Astrocyte of the cerebellum (primary cell): ENCODE data around the gene RASSF5.

Experiments used
- DNase-seq: peaks from one replicate; pipeline ENCODE4 v3.0.0-alpha.2; 2011; ENCODE audit warnings: low read depth
- H3K4me3 ChIP-seq: 2 replicates; pipeline ENCODE4 v1.5.1; 2011; ENCODE audit warnings: mild to moderate bottlenecking, low read depth, low read length, moderate library complexity
- in situ Hi-C: cut with HindIII; loops from 2 replicates; pipeline ENCODE4 v1.10.0; 2017; ENCODE audit warnings: low sequenced_read_pairs
- TF ChIP-seq, protein P1 (sequence below): IDR thresholded peaks from 2 replicates; pipeline ENCODE4 v1.5.1; 2012; ENCODE audit warnings: low read length, low read depth, moderate library complexity, mild to moderate bottlenecking; ENCODE audit errors: missing control alignments

The RASSF5 gene

DNA sequence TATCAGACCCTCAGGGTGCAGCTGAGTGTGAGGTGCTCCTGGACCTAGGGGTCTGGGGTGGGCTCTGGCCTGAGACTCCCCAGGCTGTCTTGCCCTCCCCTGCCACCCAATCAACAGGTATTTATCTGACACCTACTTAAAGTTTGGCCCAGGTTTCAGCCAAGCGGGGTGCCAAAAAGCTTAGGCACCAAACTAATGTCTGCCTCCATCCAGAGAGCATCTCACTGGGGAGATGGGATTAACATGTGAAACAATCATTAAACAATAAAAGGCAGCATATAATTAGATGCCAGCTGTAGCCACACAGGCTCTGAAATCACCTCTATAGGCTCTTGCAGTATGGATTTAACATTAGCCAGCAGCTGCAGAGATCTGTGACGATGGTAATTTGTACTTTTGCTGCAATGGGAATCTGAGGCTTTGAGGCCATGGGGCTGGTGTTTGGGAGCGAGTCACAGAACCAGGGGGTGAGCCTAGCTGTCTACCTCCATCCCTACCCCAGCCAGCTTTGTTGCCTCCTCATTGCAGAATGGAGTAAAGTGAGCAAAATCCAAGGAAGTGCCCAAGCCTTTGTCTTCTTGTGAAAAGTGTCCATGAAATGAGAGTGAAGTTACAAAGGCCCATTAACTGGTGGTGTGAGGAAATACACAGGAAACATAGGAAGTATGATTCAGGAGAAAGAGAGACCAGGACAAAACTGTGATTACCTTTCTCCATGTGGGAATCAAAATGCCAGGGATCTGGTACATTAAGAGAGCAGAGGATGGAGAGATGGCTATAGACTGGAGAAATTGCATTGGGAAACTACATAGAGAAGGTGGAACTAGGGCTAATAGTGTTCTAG lies 68.8 kb downstream of the RASSF5 start:
- in situ Hi-C loops: no loop called here
- no peak for DNase-seq
- no peak overlapping the region for H3K4me3 ChIP-seq
- TF ChIP-seq, protein P1, sequence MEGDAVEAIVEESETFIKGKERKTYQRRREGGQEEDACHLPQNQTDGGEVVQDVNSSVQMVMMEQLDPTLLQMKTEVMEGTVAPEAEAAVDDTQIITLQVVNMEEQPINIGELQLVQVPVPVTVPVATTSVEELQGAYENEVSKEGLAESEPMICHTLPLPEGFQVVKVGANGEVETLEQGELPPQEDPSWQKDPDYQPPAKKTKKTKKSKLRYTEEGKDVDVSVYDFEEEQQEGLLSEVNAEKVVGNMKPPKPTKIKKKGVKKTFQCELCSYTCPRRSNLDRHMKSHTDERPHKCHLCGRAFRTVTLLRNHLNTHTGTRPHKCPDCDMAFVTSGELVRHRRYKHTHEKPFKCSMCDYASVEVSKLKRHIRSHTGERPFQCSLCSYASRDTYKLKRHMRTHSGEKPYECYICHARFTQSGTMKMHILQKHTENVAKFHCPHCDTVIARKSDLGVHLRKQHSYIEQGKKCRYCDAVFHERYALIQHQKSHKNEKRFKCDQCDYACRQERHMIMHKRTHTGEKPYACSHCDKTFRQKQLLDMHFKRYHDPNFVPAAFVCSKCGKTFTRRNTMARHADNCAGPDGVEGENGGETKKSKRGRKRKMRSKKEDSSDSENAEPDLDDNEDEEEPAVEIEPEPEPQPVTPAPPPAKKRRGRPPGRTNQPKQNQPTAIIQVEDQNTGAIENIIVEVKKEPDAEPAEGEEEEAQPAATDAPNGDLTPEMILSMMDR: no peak

GRCh38 chr1:206577626-206578025 lies 70.3 kb downstream of the RASSF5 start:
- in situ Hi-C loops: no loop called here
- no peak overlapping the region for H3K4me3 ChIP-seq
- no peak for DNase-seq
- TF ChIP-seq, protein P1: no peak

GRCh38 chr1:206578068-206578977 lies 71.0 kb downstream of the RASSF5 start:
- TF ChIP-seq, protein P1: no peak
- in situ Hi-C loops: no loop called here
- DNase-seq: no peak
- H3K4me3 ChIP-seq: no peak overlapping the region

GRCh38 chr1:206578978-206579374 lies 71.6 kb downstream of the RASSF5 start:
- TF ChIP-seq, protein P1: no peak
- no peak for DNase-seq
- no peak overlapping the region for H3K4me3 ChIP-seq
- in situ Hi-C loops: no loop called here

GRCh38 chr1:206579747-206580437 lies 72.6 kb downstream of the RASSF5 start:
- TF ChIP-seq, protein P1: no peak
- no peak for DNase-seq

More at GRCh38 chr1:206579747-206580437, 72.6 kb downstream of the RASSF5 start:
- no peak overlapping the region for H3K4me3 ChIP-seq
- in situ Hi-C loops: no loop called here
